OCI-LY3 (cell line): ENCODE data around the gene RBM33.

Experiments used
- H2AFZ ChIP-seq: fragments of 200-600, 300-600 bp; shearing (Covaris generic); 2 replicates; pipeline ENCODE4 v1.6.0; 2014; ENCODE audit warnings: antibody characterized with exemption, low read depth, low read length
- H3K27ac ChIP-seq: fragments of 200-600, 300-600 bp; sonication (generic); 2 replicates; pipeline ENCODE4 v1.5.1; 2014; ENCODE audit warnings: mild to moderate bottlenecking, low read length, moderate library complexity, mixed read lengths
- H3K27me3 ChIP-seq: fragments of 200-600, 300-600 bp; sonication (generic); 2 replicates; pipeline ENCODE4 v1.6.1; 2014; ENCODE audit warnings: low read depth, low read length, mixed read lengths
- H3K36me3 ChIP-seq: fragments of 200-600, 300-600 bp; sonication (generic); replicated peaks from 2 replicates; pipeline ENCODE3; 2014; ENCODE audit warnings: low read depth, low read length, mixed read lengths
- H3K4me1 ChIP-seq: fragments of 300-600, 200-600 bp; sonication (generic); 2 replicates; pipeline ENCODE4 v1.6.1; 2014; ENCODE audit warnings: low read length, mixed read lengths
- H3K4me2 ChIP-seq: fragments of 200-600, 300-600 bp; sonication (generic); 2 replicates; pipeline ENCODE4 v1.6.1; 2014; ENCODE audit warnings: low read length, mixed read lengths
- H3K4me3 ChIP-seq: fragments of 300-600, 200-600 bp; sonication (generic); 2 replicates; pipeline ENCODE4 v1.5.1; 2014; ENCODE audit warnings: antibody characterized with exemption, mild to moderate bottlenecking, low read length, moderate library complexity
- H3K79me2 ChIP-seq: fragments of 300-600, 200-600 bp; shearing (Covaris generic); 2 replicates; pipeline ENCODE4 v1.6.1; 2014; ENCODE audit warnings: mild to moderate bottlenecking, low read length, mixed read lengths
- H3K9ac ChIP-seq: fragments of 300-600, 200-600 bp; shearing (Covaris generic); 2 replicates; pipeline ENCODE4 v1.6.0; 2014; ENCODE audit warnings: mild to moderate bottlenecking, low read length, moderate library complexity
- H3K9me3 ChIP-seq: fragments of 200-600, 300-600 bp; shearing (Covaris generic); 2 replicates; pipeline ENCODE4 v1.6.1; 2014; ENCODE audit warnings: low read length, mixed read lengths; ENCODE audit not compliant: insufficient read depth
- H4K20me1 ChIP-seq: fragments of 200-600, 300-600 bp; sonication (generic); 2 replicates; pipeline ENCODE4 v1.6.1; 2016; ENCODE audit warnings: low read length, mixed read lengths; ENCODE audit not compliant: insufficient read depth
- CTCF ChIP-seq: fragments of 200-600, 300-600 bp; sonication (generic); IDR thresholded peaks from 2 replicates; pipeline ENCODE4 v1.5.1; 2014; ENCODE audit warnings: antibody characterized with exemption, low read length, low read depth
- EZH2phosphoT487 ChIP-seq: fragments of 200-600 bp; shearing (Covaris generic); IDR thresholded peaks from 2 replicates; pipeline ENCODE4 v1.6.1; 2018; ENCODE audit warnings: antibody characterized with exemption, mixed run types, low read depth

Gene RBM33

DNA sequence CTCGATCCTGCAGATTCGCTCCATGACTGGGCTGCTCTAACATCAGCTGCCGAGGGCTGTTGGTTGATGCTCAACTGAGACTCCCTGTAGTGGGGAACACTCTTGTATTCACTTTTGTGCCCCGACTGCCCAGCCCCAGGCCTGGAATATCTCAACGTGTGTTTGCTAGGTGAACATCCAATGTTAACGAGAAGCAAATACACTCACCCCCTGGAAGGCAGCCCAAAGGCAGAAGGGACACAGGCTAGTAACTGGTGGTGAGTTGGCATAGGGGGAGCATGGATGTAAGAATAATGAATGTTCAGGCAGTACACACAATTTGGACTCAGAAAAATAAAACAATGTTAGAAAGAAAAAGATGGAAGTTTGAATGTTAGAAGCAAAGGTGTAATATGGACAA lies 24.0 kb upstream of the RBM33 start:
- no peaks in the 10 kb centered on the region for H4K20me1 ChIP-seq
- no peak overlapping the region for H3K4me3 ChIP-seq
- no peaks in the 10 kb centered on the region for H3K36me3 ChIP-seq
- H3K4me2 ChIP-seq = no peak overlapping the region
- H3K27me3 ChIP-seq = no peaks in the 10 kb centered on the region
- H2AFZ ChIP-seq = no peak overlapping the region
- no peaks in the 10 kb centered on the region for H3K4me1 ChIP-seq
- no peaks in the 10 kb centered on the region for H3K79me2 ChIP-seq
- H3K9ac ChIP-seq = no peak overlapping the region
- H3K9me3 ChIP-seq = no peaks in the 10 kb centered on the region
- TF ChIP-seq EZH2phosphoT487 (no peak), CTCF (no peak)
- H3K27ac ChIP-seq = no peak overlapping the region

DNA sequence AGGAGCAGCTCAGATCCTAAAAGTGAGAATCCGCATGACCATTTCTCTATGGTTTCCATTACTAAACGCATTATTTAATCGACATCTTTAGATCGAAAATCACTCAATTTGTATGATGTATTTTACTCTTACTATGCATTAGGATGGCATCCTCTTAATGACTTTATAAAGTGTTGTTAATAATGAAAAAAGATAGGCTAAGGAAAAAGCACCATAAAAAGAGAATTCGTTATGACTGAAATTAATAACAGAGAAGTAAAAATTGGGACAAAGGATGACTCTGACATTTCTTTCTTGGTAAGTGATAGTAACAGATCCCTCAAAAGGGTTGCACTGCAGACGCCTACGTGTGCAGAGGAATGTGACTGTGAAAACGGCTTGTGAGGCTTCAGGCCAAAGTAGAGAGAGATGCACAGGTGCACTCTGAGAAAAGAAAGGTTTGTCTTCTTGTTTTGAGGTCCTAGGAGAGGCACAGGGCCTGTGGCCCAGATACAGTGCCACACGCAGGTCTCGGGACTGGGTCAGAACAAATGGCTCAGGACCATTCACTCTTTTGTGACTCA lies 23.0 kb upstream of the RBM33 start:
- H3K4me3 ChIP-seq = no peak overlapping the region
- H3K4me2 ChIP-seq = no peak overlapping the region
- no peaks in the 10 kb centered on the region for H3K9me3 ChIP-seq
- H3K36me3 ChIP-seq = no peaks in the 10 kb centered on the region
- no peak overlapping the region for H3K27ac ChIP-seq
- H3K27me3 ChIP-seq = no peaks in the 10 kb centered on the region
- TF ChIP-seq CTCF (no peak), EZH2phosphoT487 (no peak)
- H3K9ac ChIP-seq = no peak overlapping the region
- no peak overlapping the region for H2AFZ ChIP-seq
- no peaks in the 10 kb centered on the region for H3K4me1 ChIP-seq
- H3K79me2 ChIP-seq = no peaks in the 10 kb centered on the region
- H4K20me1 ChIP-seq = no peaks in the 10 kb centered on the region

DNA sequence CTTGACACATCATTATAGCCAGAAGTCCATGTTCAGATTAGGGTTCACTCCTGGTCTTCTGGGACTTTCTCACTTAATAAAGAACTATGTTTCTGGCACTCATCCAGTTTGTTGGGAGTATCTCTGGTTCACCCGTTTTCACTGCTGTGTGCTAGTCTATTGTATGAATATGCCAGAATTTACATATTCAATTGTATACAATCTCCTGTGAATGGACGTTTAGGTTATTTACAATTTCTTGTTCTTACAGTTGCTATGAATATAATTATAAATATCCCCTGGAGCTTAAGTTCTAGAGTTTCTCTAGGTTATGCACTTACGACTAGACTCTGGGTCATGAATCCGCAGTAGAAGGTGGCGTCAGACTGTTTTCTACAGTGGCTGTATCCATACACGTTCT lies 20.0 kb upstream of the RBM33 start:
- Histone ChIP-seq H3K9me3 (no peaks in the 10 kb centered on the region), H4K20me1 (no peaks in the 10 kb centered on the region), H3K9ac (no peak overlapping the region), H2AFZ (no peak overlapping the region), H3K36me3 (no peaks in the 10 kb centered on the region), H3K4me1 (no peaks in the 10 kb centered on the region), H3K79me2 (no peaks in the 10 kb centered on the region), H3K27me3 (no peaks in the 10 kb centered on the region), H3K27ac (no peak overlapping the region), H3K4me2 (no peak overlapping the region), H3K4me3 (no peak overlapping the region)
- TF ChIP-seq EZH2phosphoT487 (no peak), CTCF (no peak)

DNA sequence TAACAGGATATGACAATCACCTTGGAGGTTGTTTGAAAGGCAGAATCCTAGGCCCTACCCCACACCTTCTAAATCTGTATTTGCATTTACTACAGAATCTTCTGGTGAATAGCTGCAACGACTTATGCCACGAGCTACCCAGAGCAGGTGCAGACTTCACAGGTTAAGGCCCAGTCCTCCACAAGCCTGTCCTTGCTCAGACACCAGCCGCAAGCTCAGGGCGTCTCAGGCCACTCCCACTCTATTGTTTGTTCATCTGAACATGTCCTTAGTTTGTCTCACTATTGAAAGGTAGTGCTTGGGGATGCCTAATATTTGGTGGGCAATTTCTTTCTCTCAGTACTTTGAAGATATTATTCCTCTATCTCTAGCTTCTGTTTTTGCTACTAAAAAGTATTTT lies 18.9 kb upstream of the RBM33 start:
- TF ChIP-seq CTCF (no peak), EZH2phosphoT487 (no peak)
- Histone ChIP-seq H3K79me2 (no peaks in the 10 kb centered on the region), H3K9ac (no peak overlapping the region), H3K27ac (no peak overlapping the region), H3K4me1 (no peaks in the 10 kb centered on the region), H3K9me3 (peaks cover 5% of the 10 kb centered on the region; the same call in 1 of the 2 replicates), H2AFZ (no peak overlapping the region), H4K20me1 (no peaks in the 10 kb centered on the region), H3K4me3 (no peak overlapping the region), H3K27me3 (no peaks in the 10 kb centered on the region), H3K4me2 (no peak overlapping the region), H3K36me3 (no peaks in the 10 kb centered on the region)
